Measurements from ENCODE around the gene CTDP1.
A peak's percentile ranks its signal among the peaks of the same experiment; 100 is the strongest.

CTDP1 gene

GRCh38 chr18:79677221-79677620 is 2.4 kb upstream of the CTDP1 start:
- TF ChIP-seq REST (IDR thresholded peaks at IDR 0.05; ENCODE audit: insufficient read depth in 1 of 2, low read depth in 2 of 2, low read length in 2 of 2) (no peak), TAF1 (IDR thresholded peaks at IDR 0.05; ENCODE audit: borderline replicate concordance, insufficient read depth, low read length) (no peak), POLR2AphosphoS5 (IDR thresholded peaks at IDR 0.05; ENCODE audit: low read depth, low read length) (no peak), FOXP2 (optimal IDR thresholded peaks at IDR 0.05; ENCODE audit: borderline replicate concordance, extremely low read depth, extremely low read length, insufficient read depth) (no peak), SIN3A (IDR thresholded peaks at IDR 0.05; ENCODE audit: borderline replicate concordance, insufficient read depth, low read length) (no peak)

- TF ChIP-seq FOXP2 (optimal IDR thresholded peaks at IDR 0.05; ENCODE audit: borderline replicate concordance, extremely low read depth, extremely low read length, insufficient read depth) (no peak), SIN3A (IDR thresholded peaks at IDR 0.05; ENCODE audit: borderline replicate concordance, insufficient read depth, low read length) (no peak), POLR2AphosphoS5 (IDR thresholded peaks at IDR 0.05; ENCODE audit: low read depth, low read length) (no peak), TAF1 (IDR thresholded peaks at IDR 0.05; ENCODE audit: borderline replicate concordance, insufficient read depth, low read length) (no peak), REST (IDR thresholded peaks at IDR 0.05; ENCODE audit: insufficient read depth in 1 of 2, low read depth in 2 of 2, low read length in 2 of 2) (no peak)
Observed at GRCh38 chr18:79677840-79678239, 1.8 kb upstream of the CTDP1 start.

GRCh38 chr18:79678665-79679551 is 695 bp upstream of the CTDP1 start:
- TF ChIP-seq REST (IDR thresholded peaks at IDR 0.05; ENCODE audit: insufficient read depth in 1 of 2, low read depth in 2 of 2, low read length in 2 of 2): no peak
- TF ChIP-seq SIN3A (IDR thresholded peaks at IDR 0.05; ENCODE audit: borderline replicate concordance, insufficient read depth, low read length): no peak
- peak; percentile 54; the same call in 1 of the 2 replicates for TF ChIP-seq POLR2AphosphoS5 (IDR thresholded peaks at IDR 0.05; ENCODE audit: low read depth, low read length)
- TF ChIP-seq TAF1 (IDR thresholded peaks at IDR 0.05; ENCODE audit: borderline replicate concordance, insufficient read depth, low read length): peak; percentile 8; the same call in 1 of the 2 replicates

- 0 out of 2 replicates have a peak, but pooled peaks have one; percentile 8 for TF ChIP-seq TAF1 (IDR thresholded peaks at IDR 0.05; ENCODE audit: borderline replicate concordance, insufficient read depth, low read length)
- TF ChIP-seq POLR2AphosphoS5 (IDR thresholded peaks at IDR 0.05; ENCODE audit: low read depth, low read length): no peak
Observed at GRCh38 chr18:79680100-79680879, 687 bp downstream of the CTDP1 start.

GRCh38 chr18:79680891-79681339 is 1.3 kb downstream of the CTDP1 start:
- TF ChIP-seq FOXP2 (optimal IDR thresholded peaks at IDR 0.05; ENCODE audit: borderline replicate concordance, extremely low read depth, extremely low read length, insufficient read depth) (no peak), TAF1 (IDR thresholded peaks at IDR 0.05; ENCODE audit: borderline replicate concordance, insufficient read depth, low read length) (no peak), POLR2AphosphoS5 (IDR thresholded peaks at IDR 0.05; ENCODE audit: low read depth, low read length) (no peak), REST (IDR thresholded peaks at IDR 0.05; ENCODE audit: insufficient read depth in 1 of 2, low read depth in 2 of 2, low read length in 2 of 2) (no peak), SIN3A (IDR thresholded peaks at IDR 0.05; ENCODE audit: borderline replicate concordance, insufficient read depth, low read length) (no peak)
